ENCODE results near the gene ATP6V0B. TPM values are rescaled to one million over a fixed set of nuclear protein-coding genes. Genes with fewer than 3 reads are reported as not detected.

Gene ATP6V0B
- total and polyA plus RNA-seq, 9 of the 15 experiments (the other 6 are each of a cell fraction or from before 2014, with no cell fraction given), result 137 to 328 (median 220) TPM

DNA sequence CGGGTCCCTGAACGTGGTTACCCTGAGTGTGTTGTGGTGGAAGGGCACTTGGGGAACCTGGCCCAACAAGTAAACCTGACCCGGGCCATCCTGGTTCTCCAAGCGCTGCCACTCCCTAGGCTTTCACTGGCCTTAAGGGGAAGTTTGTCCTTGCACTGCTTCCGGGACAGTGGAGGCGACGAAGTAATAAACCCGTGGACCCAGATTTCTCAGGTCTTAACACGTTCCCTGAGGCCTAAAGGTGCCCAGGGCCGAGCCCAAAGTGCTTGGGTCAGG lies 16.4 kb downstream of the ATP6V0B start (continued):
- TF ChIP-seq DIDO1 (tag; IDR thresholded peaks at IDR 0.05; ENCODE audit: low read depth) (0 out of 2 replicates have a peak, but pooled peaks have one; percentile 18), KDM5B (IDR thresholded peaks at IDR 0.05; ENCODE audit: insufficient replicate concordance, low read depth, low read length) (peak; percentile 65), FOXM1 (IDR thresholded peaks at IDR 0.05; ENCODE audit: low read depth) (no peak), FOXM1 (CRISPR knock-in tag; IDR thresholded peaks at IDR 0.05; ENCODE audit: low read depth) (no peak), FOXK1 (CRISPR knock-in tag; IDR thresholded peaks at IDR 0.05; ENCODE audit: borderline replicate concordance) (0 out of 2 replicates have a peak, but pooled peaks have one; percentile 83), KLF1 (tag; IDR thresholded peaks at IDR 0.05) (0 out of 2 replicates have a peak, but pooled peaks have one; percentile 15), TAF7 (tag; IDR thresholded peaks at IDR 0.05) (peak; percentile 51), GMEB1 (CRISPR knock-in tag; IDR thresholded peaks at IDR 0.05) (no peak), ZNF175 (CRISPR knock-in tag; IDR thresholded peaks at IDR 0.05; ENCODE audit: low read depth) (0 out of 2 replicates have a peak, but pooled peaks have one; percentile 48)

Data from K562 (cell line).